ENCODE results near the gene OR2B6. TPM values are rescaled to one million over a fixed set of nuclear protein-coding genes. Genes with fewer than 3 reads are reported as not detected.
"Not testable (repeated sequence)": the region's sequence is repeated elsewhere in the genome, so short reads cannot be mapped to it uniquely, and the experiment has no call there.

OR2B6 gene
- total RNA-seq, 1 experiment from 2014 or later: 1.6 TPM

DNA sequence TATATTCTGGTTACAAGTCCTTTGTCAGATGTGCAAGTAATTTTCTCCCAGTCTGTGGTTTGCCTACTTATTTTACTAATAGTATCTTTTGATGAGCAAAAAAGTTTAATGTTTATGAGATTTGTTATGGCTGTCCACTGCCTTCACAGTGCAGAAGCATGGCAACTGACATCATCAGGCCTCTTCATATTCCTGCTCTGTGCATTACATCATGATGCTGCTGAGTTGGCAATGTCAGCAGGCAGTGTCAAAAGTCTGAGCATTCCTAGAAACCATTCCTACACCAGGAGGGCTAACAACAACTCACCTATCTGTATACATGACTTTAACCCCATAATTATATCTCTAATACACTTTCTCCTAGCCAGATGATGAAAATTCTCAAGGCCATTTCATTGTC lies 34.1 kb upstream of the OR2B6 start:
- no peaks in the 10 kb centered on the region for H3F3A ChIP-seq (ENCODE audit: insufficient read depth, low read depth)
- TF ChIP-seq EZH2 (IDR thresholded peaks at IDR 0.05; ENCODE audit: low read depth): no peak
- TF ChIP-seq, protein P1, sequence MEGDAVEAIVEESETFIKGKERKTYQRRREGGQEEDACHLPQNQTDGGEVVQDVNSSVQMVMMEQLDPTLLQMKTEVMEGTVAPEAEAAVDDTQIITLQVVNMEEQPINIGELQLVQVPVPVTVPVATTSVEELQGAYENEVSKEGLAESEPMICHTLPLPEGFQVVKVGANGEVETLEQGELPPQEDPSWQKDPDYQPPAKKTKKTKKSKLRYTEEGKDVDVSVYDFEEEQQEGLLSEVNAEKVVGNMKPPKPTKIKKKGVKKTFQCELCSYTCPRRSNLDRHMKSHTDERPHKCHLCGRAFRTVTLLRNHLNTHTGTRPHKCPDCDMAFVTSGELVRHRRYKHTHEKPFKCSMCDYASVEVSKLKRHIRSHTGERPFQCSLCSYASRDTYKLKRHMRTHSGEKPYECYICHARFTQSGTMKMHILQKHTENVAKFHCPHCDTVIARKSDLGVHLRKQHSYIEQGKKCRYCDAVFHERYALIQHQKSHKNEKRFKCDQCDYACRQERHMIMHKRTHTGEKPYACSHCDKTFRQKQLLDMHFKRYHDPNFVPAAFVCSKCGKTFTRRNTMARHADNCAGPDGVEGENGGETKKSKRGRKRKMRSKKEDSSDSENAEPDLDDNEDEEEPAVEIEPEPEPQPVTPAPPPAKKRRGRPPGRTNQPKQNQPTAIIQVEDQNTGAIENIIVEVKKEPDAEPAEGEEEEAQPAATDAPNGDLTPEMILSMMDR (conservative IDR thresholded peaks at IDR 0.05): no peak
- no peaks in the 10 kb centered on the region for H3K79me2 ChIP-seq (ENCODE audit: low read depth)
- no peaks in the 10 kb centered on the region for H3K27me3 ChIP-seq (ENCODE audit: insufficient read depth, low read depth)
- no peak overlapping the region for H3K4me3 ChIP-seq
- no peak overlapping the region for H2AFZ ChIP-seq
- no peak overlapping the region for H3K4me2 ChIP-seq
- BruUV-seq (replicated peaks): no TSS peak
- no peaks in the 10 kb centered on the region for H3K9me2 ChIP-seq (ENCODE audit: insufficient read depth)
- H3K9me3 ChIP-seq (ENCODE audit: insufficient read depth, low read depth): no peaks in the 10 kb centered on the region
- no peaks in the 10 kb centered on the region for H4K20me1 ChIP-seq (ENCODE audit: insufficient read depth)
- POLR2A ChIA-PET (ENCODE audit: unreplicated experiment): no interaction called here
- CTCF ChIA-PET: no interaction called here
- H3K36me3 ChIP-seq (ENCODE audit: low read depth): no peaks in the 10 kb centered on the region
- intact Hi-C loops (cut with micrococcal nuclease; ENCODE audit: unreplicated experiment): loop anchor here (1.0 kb wide), 1 partner anchor 9 kb away; no protein-coding TSS in a partner anchor
- no peaks in the 10 kb centered on the region for H3K4me1 ChIP-seq (replicated peaks; ENCODE audit: insufficient read depth)
- H3K27ac ChIP-seq: no peak overlapping the region
- DNase-seq: no peak

DNA sequence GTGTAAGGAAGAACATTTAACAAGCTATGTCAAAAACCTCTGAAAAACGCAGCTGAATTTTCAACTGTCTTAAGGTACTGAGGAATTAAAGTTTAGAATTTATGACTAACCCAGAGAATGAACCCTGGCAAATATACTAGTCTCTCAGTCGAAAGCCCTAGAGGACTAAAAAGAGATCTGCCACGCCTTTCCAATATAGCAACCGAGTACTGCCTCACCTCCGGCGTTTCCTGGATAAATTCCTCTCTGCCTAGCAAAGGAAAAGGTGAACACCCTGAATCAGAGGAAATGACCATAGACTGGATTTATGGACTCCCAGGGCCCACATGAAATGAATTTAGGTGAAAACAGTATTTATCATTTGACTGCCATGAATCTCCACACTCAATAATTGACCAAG lies 32.9 kb upstream of the OR2B6 start:
- H3K27ac ChIP-seq: no peak overlapping the region
- no peak overlapping the region for H2AFZ ChIP-seq
- H3K36me3 ChIP-seq (ENCODE audit: low read depth): no peaks in the 10 kb centered on the region
- no peak for TF ChIP-seq EZH2 (IDR thresholded peaks at IDR 0.05; ENCODE audit: low read depth)
- TF ChIP-seq, protein P1 (conservative IDR thresholded peaks at IDR 0.05): no peak
- no peaks in the 10 kb centered on the region for H3K9me3 ChIP-seq (ENCODE audit: insufficient read depth, low read depth)
- no peak overlapping the region for H3K4me2 ChIP-seq
- H3K4me1 ChIP-seq (replicated peaks; ENCODE audit: insufficient read depth): no peaks in the 10 kb centered on the region
- H4K20me1 ChIP-seq (ENCODE audit: insufficient read depth): no peaks in the 10 kb centered on the region
- H3K9me2 ChIP-seq (ENCODE audit: insufficient read depth): no peaks in the 10 kb centered on the region
- ChIA-PET POLR2A (ENCODE audit: unreplicated experiment) (no interaction called here), CTCF (no interaction called here)
- H3K79me2 ChIP-seq (ENCODE audit: low read depth): no peaks in the 10 kb centered on the region
- DNase-seq: no peak
- no TSS peak for BruUV-seq (replicated peaks)
- no peaks in the 10 kb centered on the region for H3F3A ChIP-seq (ENCODE audit: insufficient read depth, low read depth)
- no peaks in the 10 kb centered on the region for H3K27me3 ChIP-seq (ENCODE audit: insufficient read depth, low read depth)
- no peak overlapping the region for H3K4me3 ChIP-seq
- intact Hi-C loops (cut with micrococcal nuclease; ENCODE audit: unreplicated experiment): no loop called here

DNA sequence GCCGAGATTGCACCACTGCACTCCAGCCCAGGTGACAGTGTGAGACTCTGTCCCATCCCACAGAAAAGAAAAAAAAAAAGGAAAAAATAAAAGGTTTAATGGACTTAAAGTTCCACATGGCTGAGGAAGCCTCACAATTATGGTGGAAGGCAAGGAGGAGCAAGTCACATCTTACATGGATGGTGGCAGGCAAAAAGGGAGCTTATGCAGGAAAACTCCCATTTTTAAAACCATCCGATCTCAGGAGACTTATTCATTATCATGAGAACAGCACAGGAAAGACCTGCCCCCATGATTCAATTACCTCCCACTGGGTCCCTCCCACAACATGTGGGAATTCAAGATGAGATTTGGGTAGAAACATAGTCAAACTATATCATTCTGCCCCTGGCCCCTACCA lies 29.0 kb upstream of the OR2B6 start:
- H2AFZ ChIP-seq; CTCF ChIA-PET; H3K9me3 ChIP-seq (ENCODE audit: insufficient read depth, low read depth); H3K9me2 ChIP-seq (ENCODE audit: insufficient read depth); H3K4me1 ChIP-seq (replicated peaks; ENCODE audit: insufficient read depth); H4K20me1 ChIP-seq (ENCODE audit: insufficient read depth); intact Hi-C loops (cut with micrococcal nuclease; ENCODE audit: unreplicated experiment); H3K79me2 ChIP-seq (ENCODE audit: low read depth); H3K27me3 ChIP-seq (ENCODE audit: insufficient read depth, low read depth); DNase-seq; H3K4me2 ChIP-seq; H3K27ac ChIP-seq; POLR2A ChIA-PET (ENCODE audit: unreplicated experiment); H3K4me3 ChIP-seq; BruUV-seq (replicated peaks); H3F3A ChIP-seq (ENCODE audit: insufficient read depth, low read depth); H3K36me3 ChIP-seq (ENCODE audit: low read depth): not testable (repeated sequence)

DNA sequence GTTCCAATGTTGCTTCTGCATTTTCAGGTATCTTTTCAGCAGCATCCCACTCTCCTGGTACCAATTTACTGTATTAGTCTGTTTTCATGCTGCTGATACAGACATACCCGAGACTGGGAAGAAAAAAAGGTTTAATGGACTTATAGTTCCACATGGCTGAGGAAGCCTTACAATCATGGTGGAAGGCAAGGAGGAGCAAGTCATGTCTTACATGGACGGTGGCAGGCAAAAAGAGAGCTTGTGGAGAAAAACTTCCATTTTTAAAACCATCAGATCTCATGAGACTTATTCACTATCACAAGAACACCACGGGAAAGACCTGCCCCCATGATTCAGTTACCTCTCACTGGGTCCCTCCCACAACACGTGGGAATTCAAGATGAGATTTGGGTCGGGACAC lies 27.1 kb upstream of the OR2B6 start:
- H3K4me2 ChIP-seq; BruUV-seq (replicated peaks); H3K36me3 ChIP-seq (ENCODE audit: low read depth); intact Hi-C loops (cut with micrococcal nuclease; ENCODE audit: unreplicated experiment); H3K27me3 ChIP-seq (ENCODE audit: insufficient read depth, low read depth); H3K9me3 ChIP-seq (ENCODE audit: insufficient read depth, low read depth); DNase-seq; CTCF ChIA-PET; H3K9me2 ChIP-seq (ENCODE audit: insufficient read depth); H2AFZ ChIP-seq; H3K4me1 ChIP-seq (replicated peaks; ENCODE audit: insufficient read depth); H3K79me2 ChIP-seq (ENCODE audit: low read depth); H4K20me1 ChIP-seq (ENCODE audit: insufficient read depth); H3K4me3 ChIP-seq; H3F3A ChIP-seq (ENCODE audit: insufficient read depth, low read depth); H3K27ac ChIP-seq; POLR2A ChIA-PET (ENCODE audit: unreplicated experiment): not testable (repeated sequence)
